Measurements from ENCODE around the gene PHRF1. TPM values are rescaled to one million over a fixed set of nuclear protein-coding genes. Genes with fewer than 3 reads are reported as not detected.
A peak's percentile ranks its signal among the peaks of the same experiment; 100 is the strongest.

Gene PHRF1
- polyA plus RNA-seq, 6 donors from 2014 or later: 2.3 to 16.4 (median 5.2) TPM

GRCh38 chr11:610146-610801 lies 34.0 kb downstream of the PHRF1 start:
- DNase-seq (no peak), ATAC-seq (ENCODE audit: low read depth in 2 of 2) (no peak)
- H3K9me3 Mint-ChIP-seq: no peaks in the 10 kb centered on the region
- H3K4me1 Mint-ChIP-seq: peaks cover 0 to 12% (median 0%) of the 10 kb centered on the region in 3 donors
- peak overlapping the region in 1 of 8 donors; percentile 58 for H3K4me3 Mint-ChIP-seq
- H3K27ac Mint-ChIP-seq: peak overlapping the region in 2 of 6 donors; percentile 11 to 34
- H3K36me3 Mint-ChIP-seq: no peaks in the 10 kb centered on the region
- no peaks in the 10 kb centered on the region for H3K27me3 Mint-ChIP-seq

GRCh38 chr11:611001-611996 lies 35.0 kb downstream of the PHRF1 start:
- H3K27me3 Mint-ChIP-seq: no peaks in the 10 kb centered on the region
- peak overlapping the region in 3 of 6 donors; percentile 53 to 95 (median 72) for H3K27ac Mint-ChIP-seq
- peaks cover 5 to 22% (median 6%) of the 10 kb centered on the region in 3 donors for H3K4me1 Mint-ChIP-seq
- peak overlapping the region in 2 of 8 donors; percentile 25 to 58 for H3K4me3 Mint-ChIP-seq
- no peaks in the 10 kb centered on the region for H3K9me3 Mint-ChIP-seq
- H3K36me3 Mint-ChIP-seq: no peaks in the 10 kb centered on the region
- ATAC-seq (ENCODE audit: low read depth in 2 of 2) (no peak), DNase-seq (no peak)

GRCh38 chr11:612201-612960 lies 36.1 kb downstream of the PHRF1 start:
- no peak for DNase-seq
- peak overlapping the region in 4 of 8 donors; percentile 25 to 84 (median 52) for H3K4me3 Mint-ChIP-seq
- H3K36me3 Mint-ChIP-seq: no peaks in the 10 kb centered on the region
- H3K27ac Mint-ChIP-seq: peak overlapping the region in 4 of 6 donors; percentile 53 to 90 (median 72)
- no peaks in the 10 kb centered on the region for H3K9me3 Mint-ChIP-seq
- H3K27me3 Mint-ChIP-seq: no peaks in the 10 kb centered on the region
- no peak for ATAC-seq (ENCODE audit: low read depth in 2 of 2)
- peaks cover 11 to 27% (median 13%) of the 10 kb centered on the region in 3 donors for H3K4me1 Mint-ChIP-seq

- Mint-ChIP-seq H3K36me3 (no peaks in the 10 kb centered on the region), H3K4me1 (peaks cover 11 to 27% (median 13%) of the 10 kb centered on the region in 3 donors), H3K4me3 (peak overlapping the region in 2 of 8 donors; percentile 47 to 84)
Measured at GRCh38 chr11:612961-613300, 36.7 kb downstream of the PHRF1 start.

GRCh38 chr11:613369-613968 lies 37.2 kb downstream of the PHRF1 start:
- Mint-ChIP-seq H3K36me3 (no peaks in the 10 kb centered on the region), H3K4me1 (peaks cover 11 to 27% (median 13%) of the 10 kb centered on the region in 3 donors), H3K27ac (peak overlapping the region in 2 of 6 donors; percentile 76 to 92), H3K9me3 (no peaks in the 10 kb centered on the region), H3K4me3 (no peak overlapping the region), H3K27me3 (no peaks in the 10 kb centered on the region)
- ATAC-seq (ENCODE audit: low read depth in 2 of 2) (peak in 1 of 2 donors; percentile 9), DNase-seq (no peak)

More at GRCh38 chr11:612961-613300, 36.7 kb downstream of the PHRF1 start:
- H3K9me3 Mint-ChIP-seq: no peaks in the 10 kb centered on the region
- H3K27me3 Mint-ChIP-seq: no peaks in the 10 kb centered on the region
- DNase-seq: no peak
- ATAC-seq (ENCODE audit: low read depth in 2 of 2): no peak
- H3K27ac Mint-ChIP-seq: peak overlapping the region in 2 of 6 donors; percentile 36 to 92

GRCh38 chr11:614021-614622 lies 37.9 kb downstream of the PHRF1 start:
- H3K4me3 Mint-ChIP-seq: peak overlapping the region; percentile 57 to 90 (median 75)
- DNase-seq (no peak), ATAC-seq (ENCODE audit: low read depth in 2 of 2) (no peak)
- no peaks in the 10 kb centered on the region for H3K27me3 Mint-ChIP-seq
- H3K9me3 Mint-ChIP-seq: no peaks in the 10 kb centered on the region
- peak overlapping the region in 5 of 6 donors; percentile 41 to 92 (median 66) for H3K27ac Mint-ChIP-seq
- peaks cover 11 to 27% (median 13%) of the 10 kb centered on the region in 3 donors for H3K4me1 Mint-ChIP-seq
- H3K36me3 Mint-ChIP-seq: no peaks in the 10 kb centered on the region

- DNase-seq (no peak), ATAC-seq (ENCODE audit: low read depth in 2 of 2) (no peak)
- Mint-ChIP-seq H3K36me3 (no peaks in the 10 kb centered on the region), H3K27ac (peak overlapping the region; percentile 41 to 98 (median 92)), H3K4me3 (peak overlapping the region; percentile 90 to 96 (median 94)), H3K27me3 (no peaks in the 10 kb centered on the region), H3K9me3 (no peaks in the 10 kb centered on the region), H3K4me1 (peaks cover 11 to 27% (median 13%) of the 10 kb centered on the region in 3 donors)
Measured at GRCh38 chr11:614623-615503, 38.6 kb downstream of the PHRF1 start.

GRCh38 chr11:615504-616319 lies 39.4 kb downstream of the PHRF1 start, which contains the start of gene IRF7:
IRF7 (minus strand) TSS chr11:615950; CDS start chr11:615364, 586 bp downstream.
- peaks cover 11 to 27% (median 13%) of the 10 kb centered on the region in 3 donors for H3K4me1 Mint-ChIP-seq
- H3K4me3 Mint-ChIP-seq: peak within 1 kb of the TSS; percentile 90 to 96 (median 94)
- H3K9me3 Mint-ChIP-seq: no peaks in the 10 kb centered on the region
- ATAC-seq (ENCODE audit: low read depth in 2 of 2) (peak; percentile 87 to 93), DNase-seq (peak; percentile 93)
- H3K36me3 Mint-ChIP-seq: no peaks in the 10 kb centered on the region
- H3K27ac Mint-ChIP-seq: peak within 1 kb of the TSS; percentile 92 to 98 (median 95)
- H3K27me3 Mint-ChIP-seq: no peaks in the 10 kb centered on the region

- Mint-ChIP-seq H3K27me3 (no peaks in the 10 kb centered on the region), H3K4me3 (peak overlapping the region; percentile 90 to 96 (median 94)), H3K4me1 (peaks cover 11 to 27% (median 13%) of the 10 kb centered on the region in 3 donors), H3K9me3 (no peaks in the 10 kb centered on the region), H3K27ac (peak overlapping the region; percentile 83 to 98 (median 94)), H3K36me3 (no peaks in the 10 kb centered on the region)
- ATAC-seq (ENCODE audit: low read depth in 2 of 2) (no peak), DNase-seq (no peak)
Measured at GRCh38 chr11:616320-617198, 40.3 kb downstream of the PHRF1 start.

GRCh38 chr11:617199-617911 lies 41.1 kb downstream of the PHRF1 start:
- H3K27ac Mint-ChIP-seq: peak overlapping the region in 2 of 6 donors; percentile 33 to 38
- H3K36me3 Mint-ChIP-seq: no peaks in the 10 kb centered on the region
- H3K27me3 Mint-ChIP-seq: no peaks in the 10 kb centered on the region
- DNase-seq (no peak), ATAC-seq (ENCODE audit: low read depth in 2 of 2) (no peak)
- H3K4me3 Mint-ChIP-seq: peak overlapping the region in 3 of 8 donors; percentile 19 to 92 (median 90)
- no peaks in the 10 kb centered on the region for H3K9me3 Mint-ChIP-seq
- H3K4me1 Mint-ChIP-seq: peaks cover 11 to 24% (median 13%) of the 10 kb centered on the region in 3 donors
